Natural killer cell (primary cell): ENCODE results near the gene DENND1A. TPM values are rescaled to one million over a fixed set of nuclear protein-coding genes. Genes with fewer than 3 reads are reported as not detected.

ENCODE experiments used
- ATAC-seq, 3 donors: fragments of 150-1000 bp in 2 of 3; fragments of 200-7000 bp in 1 of 3; cut with Tn5 transposase; 1 replicate in 1 of 3; 2 replicates in 2 of 3; pipeline ENCODE4 v1.10.0; 2021; ENCODE audit warnings: mild to moderate bottlenecking in 2 of 3, moderate library complexity in 2 of 3
- DNase-seq, 2 donors: peaks; one replicate each; pipeline versions ENCODE4 v3.0.0 to v3.0.0-alpha.2; 2013 to 2021; ENCODE audit warnings: mixed read lengths in 1 of 2
- H3K27ac ChIP-seq: one replicate; pipeline ENCODE4 v1.5.1; 2013; ENCODE audit warnings: mild to moderate bottlenecking, low read length
- H3K27me3 ChIP-seq: one replicate; pipeline ENCODE4 v1.6.1; 2013; ENCODE audit warnings: low read length; ENCODE audit not compliant: control insufficient read depth, insufficient read depth
- H3K36me3 ChIP-seq: one replicate; pipeline ENCODE4 v1.6.1; 2013; ENCODE audit warnings: low read length; ENCODE audit not compliant: control insufficient read depth, insufficient read depth
- H3K4me1 ChIP-seq: one replicate; pipeline ENCODE4 v1.6.1; 2013; ENCODE audit warnings: low read length; ENCODE audit not compliant: control insufficient read depth, insufficient read depth
- H3K4me3 ChIP-seq: one replicate; pipeline ENCODE4 v1.5.1; 2013; ENCODE audit warnings: low read length
- H3K9me3 ChIP-seq: one replicate; pipeline ENCODE4 v1.6.1; 2013; ENCODE audit warnings: low read length; ENCODE audit not compliant: control insufficient read depth, insufficient read depth
- H3K27ac Mint-ChIP-seq, 2 donors: one replicate each; pipeline ENCODE4 v1.8.0; 2022; ENCODE audit warnings: mild to moderate bottlenecking in 2 of 2, mixed read lengths in 2 of 2, moderate library complexity in 1 of 2
- H3K27me3 Mint-ChIP-seq, 2 donors: one replicate each; pipeline ENCODE4 v1.8.0; 2022; ENCODE audit warnings: low read depth in 2 of 2, mixed read lengths in 2 of 2
- H3K36me3 Mint-ChIP-seq: one replicate; pipeline ENCODE4 v1.8.0; 2022; ENCODE audit warnings: mixed read lengths
- H3K4me1 Mint-ChIP-seq, 2 donors: one replicate each; pipeline ENCODE4 v1.8.0; 2022; ENCODE audit warnings: mixed read lengths in 2 of 2
- H3K4me3 Mint-ChIP-seq: one replicate; pipeline ENCODE4 v1.8.0; 2022; ENCODE audit warnings: mild to moderate bottlenecking, moderate library complexity, mixed read lengths
- H3K9me3 Mint-ChIP-seq, 2 donors: one replicate each; pipeline ENCODE4 v1.8.0; 2022; ENCODE audit warnings: mixed read lengths in 2 of 2
- CTCF ChIP-seq: fragments of 200-600 bp; IDR thresholded peaks from one replicate; pipeline ENCODE4 v1.8.0; 2022; ENCODE audit warnings: antibody characterized with exemption
- WGBS: methylation state at CpG from one replicate; pipeline ENCODE4 v1.1.7; 2013; ENCODE audit warnings: missing lambda C conversion rate; ENCODE audit not compliant: insufficient coverage; 5-methylcytosine and 5-hydroxymethylcytosine counted together
- intact Hi-C: fragments of 100-400 bp; cut with micrococcal nuclease; formaldehyde crosslinking; loops from one replicate; pipeline ENCODE4 v1.14.2; 2022
- total RNA-seq, 4 donors: library from RNA; stranded (reverse); fragments of 120-200 nt in 1 of 4; gene quantifications; one replicate each; pipeline versions ENCODE4 v1.2.3 to v1.2.4, GENCODE V29; 2013 to 2022

Gene DENND1A
- total RNA-seq, 3 donors from 2014 or later (not counting 1 experiment from before 2014, with no cell fraction given): 27.8 to 37.6 (median 30.9) TPM

DNA sequence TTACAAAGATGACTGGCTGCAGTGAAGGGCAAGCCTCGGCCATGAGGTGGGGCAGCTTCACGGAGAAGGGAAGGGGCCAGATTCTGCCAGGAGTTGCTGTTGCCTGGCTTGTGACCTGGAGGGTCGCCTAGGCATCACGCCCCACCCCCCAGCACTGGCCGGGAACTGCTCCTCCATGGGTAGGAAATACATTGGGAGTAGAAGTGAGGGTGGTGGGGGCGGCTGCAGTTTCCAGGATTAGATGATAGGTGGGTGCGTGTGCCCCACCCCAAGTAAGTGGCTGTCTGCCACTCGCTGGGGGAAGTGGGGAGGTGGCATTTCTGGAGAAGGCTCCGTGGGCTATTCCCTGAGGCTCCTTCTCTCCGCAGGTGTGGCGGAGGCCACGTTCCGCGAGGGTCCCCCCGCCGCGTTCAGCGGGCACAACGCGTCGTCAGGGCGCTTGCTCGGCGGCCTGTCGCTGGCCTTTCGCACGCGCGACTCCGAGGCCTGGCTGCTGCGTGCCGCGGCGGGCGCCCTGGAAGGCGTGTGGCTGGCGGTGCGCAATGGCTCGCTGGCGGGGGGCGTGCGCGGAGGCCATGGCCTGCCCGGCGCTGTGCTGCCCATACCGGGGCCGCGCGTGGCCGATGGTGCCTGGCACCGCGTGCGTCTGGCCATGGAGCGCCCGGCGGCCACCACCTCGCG, 557.0 kb downstream of the DENND1A start:
- WGBS: 17% methylated on average over 58 of the region's 58 CpGs
- H3K27ac ChIP-seq: no peak overlapping the region
- ATAC-seq: no peak
- H3K27me3 ChIP-seq: peaks cover 11% of the 10 kb centered on the region
- no peaks in the 10 kb centered on the region for H3K36me3 ChIP-seq
- H3K4me1 Mint-ChIP-seq: peaks cover 0 to 6% of the 10 kb centered on the region in 2 donors
- no peak overlapping the region for H3K27ac Mint-ChIP-seq
- H3K4me3 Mint-ChIP-seq: no peak overlapping the region
- no peak overlapping the region for H3K4me3 ChIP-seq
- no peaks in the 10 kb centered on the region for H3K9me3 Mint-ChIP-seq
- intact Hi-C loops: no loop called here
- no peaks in the 10 kb centered on the region for H3K9me3 ChIP-seq
- H3K36me3 Mint-ChIP-seq: no peaks in the 10 kb centered on the region
- peaks cover 10% of the 10 kb centered on the region for H3K4me1 ChIP-seq
- peaks cover 24 to 26% of the 10 kb centered on the region in 2 donors for H3K27me3 Mint-ChIP-seq
- DNase-seq: no peak
- no peak for TF ChIP-seq CTCF

DNA sequence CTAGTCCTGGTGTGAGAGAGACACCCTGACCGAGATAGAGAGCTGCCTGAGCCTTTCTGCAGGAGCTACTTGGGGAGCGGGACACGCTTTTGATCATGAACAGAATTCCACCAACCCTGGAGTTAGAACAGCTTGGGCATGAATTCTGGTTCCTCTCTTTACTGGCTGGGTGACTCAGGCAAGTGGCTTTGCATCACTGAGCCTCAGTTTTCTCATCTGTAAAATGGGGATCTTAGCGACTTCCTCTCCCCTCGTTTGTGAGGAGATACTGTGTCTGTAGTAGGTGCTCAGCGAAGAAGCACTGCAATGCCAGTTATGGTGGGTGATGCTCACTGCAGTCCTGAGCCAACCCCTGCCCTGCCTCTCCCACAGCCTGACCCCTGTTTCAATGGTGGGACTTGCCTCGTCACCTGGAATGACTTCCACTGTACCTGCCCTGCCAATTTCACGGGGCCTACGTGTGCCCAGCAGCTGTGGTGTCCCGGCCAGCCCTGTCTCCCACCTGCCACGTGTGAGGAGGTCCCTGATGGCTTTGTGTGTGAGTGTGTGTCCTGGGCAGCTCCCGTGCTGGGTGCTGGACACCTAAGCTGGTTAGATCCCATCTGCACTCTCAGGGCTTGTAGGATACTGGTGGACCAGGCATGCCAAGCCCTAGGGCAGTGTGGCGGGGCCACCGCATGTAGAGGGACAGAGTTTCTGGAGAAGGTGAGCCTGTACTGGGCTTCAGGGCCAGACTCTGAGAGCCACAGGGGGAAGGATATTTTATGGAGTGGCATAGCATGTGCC, 557.9 kb downstream of the DENND1A start:
- WGBS: 80% methylated on average over 14 of the region's 14 CpGs
- Histone ChIP-seq H3K27ac (no peak overlapping the region), H3K9me3 (no peaks in the 10 kb centered on the region), H3K27me3 (peaks cover 11% of the 10 kb centered on the region), H3K4me3 (no peak overlapping the region), H3K36me3 (no peaks in the 10 kb centered on the region), H3K4me1 (peaks cover 10% of the 10 kb centered on the region)
- intact Hi-C loops: no loop called here
- Mint-ChIP-seq H3K9me3 (no peaks in the 10 kb centered on the region), H3K4me1 (peaks cover 0 to 6% of the 10 kb centered on the region in 2 donors), H3K4me3 (no peak overlapping the region), H3K27me3 (peaks cover 24 to 26% of the 10 kb centered on the region in 2 donors), H3K27ac (no peak overlapping the region), H3K36me3 (no peaks in the 10 kb centered on the region)
- TF ChIP-seq CTCF: no peak
- DNase-seq: no peak
- no peak for ATAC-seq

GRCh38 chr9:123371228-123371584, 558.7 kb downstream of the DENND1A start:
- Histone ChIP-seq H3K27ac (no peak overlapping the region), H3K4me1 (peaks cover 9% of the 10 kb centered on the region), H3K36me3 (no peaks in the 10 kb centered on the region), H3K27me3 (peaks cover 11% of the 10 kb centered on the region), H3K9me3 (no peaks in the 10 kb centered on the region), H3K4me3 (no peak overlapping the region)
- 91% methylated on average over 18 of the region's 18 CpGs for WGBS
- no peaks in the 10 kb centered on the region for H3K36me3 Mint-ChIP-seq
- H3K27ac Mint-ChIP-seq: no peak overlapping the region
- no peak overlapping the region for H3K4me3 Mint-ChIP-seq
- TF ChIP-seq CTCF: no peak
- H3K9me3 Mint-ChIP-seq: no peaks in the 10 kb centered on the region
- intact Hi-C loops: no loop called here
- H3K4me1 Mint-ChIP-seq: no peaks in the 10 kb centered on the region
- no peak for DNase-seq
- ATAC-seq: no peak
- peaks cover 23 to 24% of the 10 kb centered on the region in 2 donors for H3K27me3 Mint-ChIP-seq
